ENCODE data around the gene BANF2. TPM values are rescaled to one million over a fixed set of nuclear protein-coding genes. Genes with fewer than 3 reads are reported as not detected.

Gene BANF2
- total and polyA plus RNA-seq, 2 of the 8 experiments (the other 6 are each of a cell fraction or from before 2014, with no cell fraction given), result not detected

- no peak overlapping the region for H4K5ac ChIP-seq (ENCODE audit: insufficient read length, low read depth, low read length)
- H3K79me2 ChIP-seq (ENCODE audit: control insufficient read depth in 1 of 2, insufficient read depth in 2 of 2, low read length in 2 of 2), result no peaks in the 10 kb centered on the region
- no peaks in the 10 kb centered on the region for H3K23me2 ChIP-seq (ENCODE audit: low read depth, low read length)
- peaks cover 0 to 2% (median 1%) of the 10 kb centered on the region in 4 experiments; a peak in 2 of 7 replicates for H3K4me1 ChIP-seq (replicated peaks in 1 of 4; ENCODE audit: control insufficient read depth in 3 of 4, insufficient read depth in 4 of 4, low read length in 3 of 4)
- no peak overlapping the region for H3K9ac ChIP-seq (replicated peaks in 1 of 4; ENCODE audit: extremely low read depth in 1 of 4, low read depth in 3 of 4, low read length in 3 of 4)
- ChIA-PET CTCF (ENCODE audit: partially characterized antibody) (interaction anchor here (0.8 to 1.9 kb wide), 5 partner anchors 16 to 168 kb away, joined by 3 to 5 read pairs (median 3); no protein-coding TSS in a partner anchor), POLR2A (ENCODE audit: partially characterized antibody) (no interaction called here)
- no peak overlapping the region for H2BK12ac ChIP-seq (ENCODE audit: low read depth, low read length)
- H3K14ac ChIP-seq (ENCODE audit: insufficient read length), result no peak overlapping the region
- no peak overlapping the region for H4K91ac ChIP-seq (replicated peaks; ENCODE audit: insufficient read length, low read length)
- H2BK5ac ChIP-seq (ENCODE audit: low read depth, low read length), result no peak overlapping the region
- H3K4me3 ChIP-seq (ENCODE audit: extremely low read depth in 1 of 4, insufficient read depth in 2 of 4, low read depth in 3 of 4, low read length in 4 of 4), result no peak overlapping the region
- no peak overlapping the region for H3K4me2 ChIP-seq (ENCODE audit: insufficient read depth in 1 of 2, low read depth in 2 of 2, low read length in 2 of 2)
- no peaks in the 10 kb centered on the region for H4K20me1 ChIP-seq (replicated peaks in 1 of 2; ENCODE audit: control insufficient read depth in 1 of 2, insufficient read depth in 2 of 2, low read length in 2 of 2)
- H3K23ac ChIP-seq (ENCODE audit: insufficient read length), result no peak overlapping the region
- H3K79me1 ChIP-seq (ENCODE audit: low read depth, low read length), result no peaks in the 10 kb centered on the region; the same call in 1 of the 2 replicates
- no peak overlapping the region for H3K27ac ChIP-seq (ENCODE audit: low read depth, low read length)
- H3K36me3 ChIP-seq (ENCODE audit: control insufficient read depth in 2 of 4, insufficient read depth in 4 of 4, low read length in 3 of 4), result no peaks in the 10 kb centered on the region
- H3K56ac ChIP-seq (replicated peaks; ENCODE audit: insufficient read length, low read depth, low read length), result no peak overlapping the region
- peak overlapping the region; percentile 88 for H2BK15ac ChIP-seq (ENCODE audit: low read length)
- no peaks in the 10 kb centered on the region for H3K27me3 ChIP-seq (replicated peaks in 1 of 4; ENCODE audit: control insufficient read depth in 3 of 4, extremely low read depth in 1 of 4, insufficient read depth in 3 of 4, low read length in 3 of 4)
- FAIRE-seq (no peak), DNase-seq (ENCODE audit: low read depth in 1 of 2, low spot score in 2 of 2) (no peak)
- WGBS, 2 experiments (ENCODE audit: extremely low coverage in 1 of 2, insufficient coverage in 1 of 2, insufficient read length in 1 of 2, insufficient replicate concordance in 2 of 2, low coverage in 1 of 2, low lambda C conversion rate in 2 of 2, missing lambda C conversion rate in 1 of 2), result 89% methylated on average over 19 of the region's 19 CpGs; no CpG with 5 or more reads in 1 of the 2 experiments
- no peak overlapping the region for H4K8ac ChIP-seq (ENCODE audit: extremely low read depth, insufficient read depth, low read length)
- no peaks in the 10 kb centered on the region for H3K9me3 ChIP-seq (ENCODE audit: insufficient read depth in 2 of 2, low read depth in 1 of 2, low read length in 1 of 2)
- no peak overlapping the region; the same call in 1 of the 2 replicates for H3K18ac ChIP-seq (ENCODE audit: extremely low read depth, low read length)
- H2BK20ac ChIP-seq (ENCODE audit: low read length), result no peak overlapping the region
- H3K4ac ChIP-seq (replicated peaks; ENCODE audit: insufficient read length, low read depth, low read length), result no peak overlapping the region
- no peak overlapping the region for H2AK5ac ChIP-seq (ENCODE audit: low read depth, low read length)
- peak overlapping the region; percentile 36 for H2AFZ ChIP-seq (ENCODE audit: low read length)
- H2BK120ac ChIP-seq (replicated peaks; ENCODE audit: low read depth, low read length), result no peak overlapping the region
- TF ChIP-seq RNF2 (IDR thresholded peaks at IDR 0.05; ENCODE audit: borderline replicate concordance, low read depth, low read length, missing control alignments, poor library complexity, severe bottlenecking) (no peak), EZH2 (IDR thresholded peaks at IDR 0.05; ENCODE audit: low read depth, low read length, severe bottlenecking) (no peak), HDAC6 (IDR thresholded peaks at IDR 0.05; ENCODE audit: low read depth, low read length) (no peak), E2F6 (IDR thresholded peaks at IDR 0.05) (no peak), TAF1 (IDR thresholded peaks at IDR 0.05; ENCODE audit: low read depth, low read length) (no peak)
Observed at GRCh38 chr20:17771206-17772004, 71.6 kb downstream of the BANF2 start.
